NCI-H2196 treated with DMSO at 0.1 percent for 48 hours (cell line): ENCODE results near the gene WDR93.

ENCODE experiments used
- DNase-seq: peaks from one replicate; lab custom pipeline; 2025; ENCODE audit not compliant: unreplicated experiment; lab: John Stamatoyannopoulos, UW

Gene WDR93

GRCh38 chr15:89662893-89663626 is 27.6 kb upstream of the WDR93 start:
- no peak for DNase-seq

DNA sequence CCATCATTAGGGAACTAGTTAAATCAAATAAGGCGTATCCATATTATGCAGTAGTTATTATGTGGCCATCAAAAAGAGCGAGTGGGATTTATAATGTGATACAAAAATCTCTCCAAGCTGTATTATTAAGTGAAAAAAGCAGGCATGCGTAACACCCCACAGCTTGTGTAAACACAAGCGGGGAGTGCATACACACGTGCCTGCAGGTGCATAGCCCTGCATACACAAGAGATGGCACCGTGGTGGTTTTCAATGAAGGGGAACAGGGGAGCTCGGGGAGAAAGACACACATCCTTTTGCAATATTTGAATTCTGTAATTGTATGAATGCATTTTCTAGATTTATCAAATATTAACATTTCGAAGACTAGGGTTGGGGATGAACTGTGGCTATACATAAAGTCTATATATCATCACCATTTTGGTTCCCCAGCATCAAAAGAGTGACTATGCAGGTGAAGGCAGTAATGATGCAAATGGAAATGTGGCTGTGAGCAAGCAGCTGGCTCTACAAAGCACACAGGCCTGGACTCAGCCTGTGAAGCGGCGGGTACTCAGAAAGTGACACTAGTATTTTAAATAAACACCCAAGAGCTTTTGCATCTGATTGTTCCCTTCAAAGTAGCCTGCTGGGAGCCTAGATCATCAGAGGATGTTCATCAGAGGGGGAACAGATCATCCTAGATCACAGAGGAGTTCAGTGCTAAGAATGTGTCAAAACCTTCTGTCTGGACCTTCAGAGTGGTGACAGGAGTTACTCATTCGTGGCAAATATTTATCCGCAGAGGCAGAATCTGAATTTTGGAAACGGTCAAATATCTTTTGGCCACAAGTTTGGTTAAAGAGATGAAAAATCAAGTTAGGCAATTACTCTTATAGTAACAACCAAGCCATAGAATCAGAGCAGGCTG is 25.9 kb upstream of the WDR93 start:
- no peak for DNase-seq

- DNase-seq: no peak
These were observed 25.0 kb upstream of the WDR93 start for GRCh38 chr15:89665449-89666181.

DNA sequence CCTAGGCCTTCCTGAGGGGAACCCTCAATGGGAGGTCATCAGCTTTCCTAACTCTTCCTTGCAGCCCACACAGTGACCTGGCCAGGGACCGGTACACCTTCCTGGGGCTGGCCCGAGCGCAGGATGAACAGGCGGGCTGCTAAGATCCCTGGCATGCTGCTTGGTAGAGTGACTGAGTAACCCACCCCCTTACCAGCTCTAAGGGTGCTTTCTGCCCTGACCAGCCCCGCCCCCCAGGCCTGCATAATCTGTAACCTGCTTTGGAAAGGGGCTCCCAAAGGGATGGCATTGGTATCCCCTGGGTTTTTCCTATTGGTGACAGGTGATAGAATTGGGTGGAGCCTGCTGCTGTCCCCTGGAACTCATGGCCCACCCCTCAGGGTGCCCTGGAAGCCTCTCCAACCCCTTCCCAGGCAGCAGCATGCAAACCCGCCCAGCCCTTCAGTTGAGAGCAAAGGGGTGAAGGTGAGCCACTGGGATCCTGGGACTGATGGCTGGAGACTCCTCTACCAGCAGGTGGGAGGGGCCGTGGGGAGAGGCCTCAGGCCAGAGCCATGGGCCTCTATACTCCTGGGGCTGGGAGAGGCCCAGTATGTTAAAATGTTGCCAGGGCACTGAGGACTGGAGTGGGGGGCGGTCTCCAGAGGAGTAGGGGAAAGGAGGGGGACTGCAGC is 24.3 kb upstream of the WDR93 start:
- no peak for DNase-seq

DNA sequence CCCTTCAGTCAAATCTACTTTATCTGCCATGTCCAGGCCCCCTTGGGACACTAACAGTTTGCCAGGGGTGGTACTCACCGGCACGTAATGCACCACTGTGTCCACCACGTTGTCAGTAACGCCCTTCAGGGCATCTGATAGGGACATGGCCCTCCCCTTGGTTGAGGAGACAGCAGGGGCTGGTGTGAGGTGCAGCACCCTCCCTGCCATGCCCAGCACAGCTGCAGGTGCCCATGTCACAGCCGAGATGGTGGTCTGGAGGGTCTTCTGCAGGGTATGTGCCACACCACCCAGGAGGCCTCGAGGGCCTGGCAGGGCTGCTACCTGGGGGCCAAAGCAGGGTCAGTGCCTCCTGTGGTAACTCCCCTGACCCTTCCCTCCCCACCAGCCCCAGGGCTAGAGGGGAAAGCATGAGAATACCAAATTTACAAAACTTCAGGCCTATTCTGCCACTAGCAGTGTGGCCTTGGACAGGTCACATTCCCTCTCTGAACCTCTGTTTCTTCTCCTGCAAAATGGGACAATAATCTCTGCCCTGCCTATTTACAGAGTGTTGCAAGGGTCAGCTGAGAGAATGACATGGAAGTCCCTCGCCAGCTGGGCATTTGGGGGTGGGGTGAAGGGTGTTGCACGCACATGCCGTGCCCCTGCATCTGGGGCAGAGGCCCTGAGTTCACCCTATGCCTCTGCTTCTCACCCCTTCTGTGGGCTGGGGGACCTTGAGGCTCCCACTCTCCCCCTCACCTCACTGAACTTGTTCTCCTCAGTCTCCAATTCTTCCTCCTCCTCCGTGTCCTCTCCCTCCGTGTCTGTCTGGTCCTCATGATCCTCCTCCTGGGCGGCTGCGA is 23.5 kb upstream of the WDR93 start:
- no peak for DNase-seq

DNA sequence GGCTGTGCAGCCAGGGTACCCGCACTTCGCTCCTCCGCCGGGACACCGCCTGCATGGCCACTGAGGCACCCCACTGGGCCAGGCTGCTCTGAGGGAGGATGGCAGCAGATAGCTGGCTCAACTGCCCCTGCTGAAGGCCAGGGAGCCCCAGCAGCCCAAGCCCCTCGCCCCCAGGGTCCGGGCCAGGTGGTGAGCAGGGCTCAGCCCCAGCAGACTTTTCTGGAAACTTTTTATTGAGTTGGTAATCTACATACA is 23.0 kb upstream of the WDR93 start:
- DNase-seq: no peak

DNA sequence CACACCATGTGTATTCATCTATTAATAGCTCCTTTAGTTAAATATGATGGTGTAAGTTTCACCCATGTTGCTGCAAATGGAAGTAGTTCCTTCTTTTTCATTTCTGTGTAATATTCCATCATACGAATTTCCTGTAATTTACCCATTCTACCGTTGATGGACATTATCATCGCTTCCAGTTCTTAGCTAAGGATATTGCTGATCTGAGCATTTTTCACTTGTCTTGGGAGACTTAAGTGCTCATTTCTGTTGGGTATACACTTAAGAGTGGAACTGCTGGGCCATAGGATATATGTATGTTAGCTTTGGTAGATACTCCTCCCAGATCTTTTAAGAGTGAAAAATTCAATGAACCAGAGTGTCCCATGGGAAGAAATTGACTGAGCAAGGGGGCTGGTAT is 22.4 kb upstream of the WDR93 start:
- DNase-seq: no peak

- DNase-seq: no peak
These were observed 21.2 kb upstream of the WDR93 start for GRCh38 chr15:89669309-89669865.

GRCh38 chr15:89669941-89670340 is 20.7 kb upstream of the WDR93 start:
- no peak for DNase-seq

DNA sequence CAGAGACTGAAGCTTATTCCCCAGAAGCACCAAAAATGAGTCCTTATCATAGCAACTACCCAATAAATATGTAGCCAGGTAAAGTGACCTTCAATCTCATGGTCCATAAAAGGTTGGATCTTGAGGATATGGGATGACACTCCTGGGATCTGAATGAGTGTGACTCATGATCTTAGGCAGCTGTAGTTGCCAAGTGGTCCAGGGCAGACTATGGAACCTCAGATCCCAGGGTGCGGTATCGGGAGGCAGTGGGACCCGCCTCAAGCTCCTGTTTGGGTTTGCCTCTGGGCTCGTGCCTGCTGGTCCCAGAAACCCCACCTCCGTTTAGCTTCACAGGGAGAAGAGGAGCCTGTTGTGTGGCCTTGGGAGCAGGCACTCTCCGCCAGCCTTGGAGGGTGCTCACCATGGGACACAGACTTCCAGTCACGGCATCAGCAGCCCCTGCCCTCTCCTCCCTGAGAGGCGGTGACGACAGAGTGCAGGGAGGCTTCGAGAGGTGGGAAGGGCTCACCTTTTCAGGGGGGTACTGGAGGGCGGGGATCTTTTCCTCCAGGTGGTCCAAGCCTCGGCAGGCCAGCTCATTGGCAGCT is 19.5 kb upstream of the WDR93 start:
- no peak for DNase-seq

DNA sequence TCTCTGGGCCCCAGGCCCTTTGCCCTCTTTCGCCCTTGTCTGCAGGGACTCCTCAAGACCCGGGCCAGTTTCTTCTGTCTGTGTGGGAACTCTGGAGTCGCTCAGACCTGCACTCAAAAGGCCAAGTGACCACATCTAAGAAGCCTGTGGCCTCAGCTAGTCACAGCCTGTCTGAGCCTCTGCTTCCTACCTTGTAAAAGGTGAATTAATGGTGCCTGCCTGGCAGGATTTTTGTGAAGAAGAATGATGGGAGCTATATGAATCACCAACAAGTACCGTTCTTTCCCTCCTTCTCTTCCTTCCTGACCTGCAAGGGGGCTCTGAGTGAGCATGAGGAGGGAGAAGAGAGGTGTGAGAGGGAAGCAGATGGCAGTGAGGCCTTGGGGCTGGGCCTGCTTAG is 18.9 kb upstream of the WDR93 start:
- DNase-seq: no peak

GRCh38 chr15:89672221-89673164 is 18.1 kb upstream of the WDR93 start:
- DNase-seq: no peak

DNA sequence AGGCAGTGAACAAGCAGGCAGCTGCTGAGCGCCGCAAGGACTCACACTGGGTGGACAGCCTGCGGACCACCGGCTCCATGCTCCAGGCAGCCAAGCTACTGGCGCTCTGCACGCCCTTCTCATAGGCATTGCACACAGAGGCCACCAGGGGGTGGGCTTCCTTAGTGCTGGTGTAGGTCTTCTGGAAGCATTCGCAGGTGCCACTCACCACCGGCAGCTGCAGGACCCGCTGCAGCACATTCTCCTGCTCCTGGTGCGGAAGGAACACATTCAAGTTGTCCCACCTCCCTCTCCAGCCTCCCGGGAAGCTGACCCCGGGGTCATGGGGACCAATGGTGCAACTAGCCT is 17.5 kb upstream of the WDR93 start:
- no peak for DNase-seq

DNA sequence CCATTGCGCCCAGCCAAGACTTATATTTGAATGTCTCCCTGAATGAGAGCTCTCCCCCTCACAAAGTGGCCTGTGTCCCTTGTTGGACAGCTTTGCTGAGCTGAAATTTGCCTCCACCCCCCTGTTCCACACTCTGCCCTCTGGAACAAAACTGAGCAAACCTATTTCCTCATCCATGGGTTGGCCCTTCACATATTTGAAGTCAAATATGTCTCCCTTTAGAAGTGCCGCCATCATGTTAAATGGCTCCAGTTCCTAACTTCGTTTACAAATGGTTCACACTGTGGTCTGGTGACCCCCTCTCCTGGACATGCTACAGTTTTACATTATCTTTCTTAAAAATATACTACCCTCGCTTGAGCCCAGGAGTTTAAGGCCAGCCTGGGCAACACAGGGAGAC is 16.1 kb upstream of the WDR93 start:
- DNase-seq: no peak

DNA sequence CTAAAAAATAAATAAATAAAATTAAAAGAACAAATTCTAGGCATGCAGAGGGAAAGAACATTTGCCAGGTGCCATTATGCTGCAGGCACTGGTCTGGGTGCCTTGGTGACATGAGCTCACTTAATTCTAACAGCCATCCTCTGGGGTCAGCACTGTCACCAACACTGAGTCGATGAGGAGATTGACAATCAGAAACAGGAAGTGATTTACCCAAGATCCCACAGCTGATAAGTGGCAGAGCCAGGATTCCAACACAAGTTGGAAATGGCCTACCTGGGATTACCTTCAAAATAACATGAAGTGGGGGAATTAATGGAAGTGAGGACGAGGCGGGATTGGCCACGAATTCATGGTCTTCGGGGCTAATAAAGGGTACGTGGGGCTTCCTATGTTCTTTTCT is 15.0 kb upstream of the WDR93 start:
- no peak for DNase-seq

DNA sequence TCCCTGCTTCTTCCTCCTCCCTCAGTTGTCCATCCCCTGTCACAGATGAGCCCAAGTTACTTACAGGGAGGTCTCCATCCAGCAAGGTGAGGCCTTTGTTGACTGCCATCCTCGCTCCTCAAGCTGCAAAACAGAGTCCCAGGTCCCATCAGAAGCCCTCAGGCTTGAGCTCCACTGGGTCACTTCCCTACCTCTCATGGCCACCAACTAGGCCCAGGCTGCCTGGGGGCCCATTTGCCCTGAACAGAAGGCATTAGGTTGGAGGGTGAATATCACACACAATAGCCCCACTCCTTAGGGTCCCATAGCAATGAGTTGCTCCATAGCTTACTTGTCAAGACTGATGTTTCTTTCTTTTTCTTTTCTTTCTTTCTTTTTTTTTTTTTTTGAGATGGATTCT is 13.2 kb upstream of the WDR93 start:
- DNase-seq: no peak

DNA sequence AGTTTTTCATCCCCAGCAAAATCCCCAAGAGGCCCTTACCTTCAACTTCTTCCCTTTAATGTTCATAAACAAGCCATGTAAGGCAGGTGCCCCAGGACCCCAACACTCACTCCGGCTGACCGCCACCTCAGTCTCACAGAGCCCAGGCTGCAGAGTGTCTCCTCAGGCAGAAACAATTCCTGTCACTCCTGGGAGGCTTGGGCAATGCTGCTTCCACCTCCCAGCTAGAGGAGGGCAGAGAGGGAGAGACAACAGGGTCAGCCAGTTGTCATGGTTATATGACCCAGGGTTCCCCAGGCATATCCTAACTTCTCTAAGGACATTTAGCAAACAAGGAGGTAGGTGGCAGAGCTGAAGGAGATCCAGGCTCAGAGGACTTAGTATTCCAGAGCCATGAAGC is 11.4 kb upstream of the WDR93 start, which contains the start of gene PLIN1:
Gene PLIN1, minus strand, starts transcription at position 156 of the 400 bp plus-strand sequence. CDS start 1,878 bp downstream, outside the sequence.
- no peak for DNase-seq

GRCh38 chr15:89680282-89680873 is 10.2 kb upstream of the WDR93 start:
- DNase-seq: peak; percentile 76
